GM19239 (cell line): Measurements from ENCODE around the gene DGKI.

ENCODE experiments used
- DNase-seq: peaks from one replicate; pipeline ENCODE4 v3.0.0; 2011; ENCODE audit warnings: low spot score; ENCODE audit not compliant: insufficient read length
- FAIRE-seq: peaks from 2 replicates; lab custom pipeline; 2011; peaks lifted over from hg19 to GRCh38; lab: Jason Lieb, UNC

DGKI gene

DNA sequence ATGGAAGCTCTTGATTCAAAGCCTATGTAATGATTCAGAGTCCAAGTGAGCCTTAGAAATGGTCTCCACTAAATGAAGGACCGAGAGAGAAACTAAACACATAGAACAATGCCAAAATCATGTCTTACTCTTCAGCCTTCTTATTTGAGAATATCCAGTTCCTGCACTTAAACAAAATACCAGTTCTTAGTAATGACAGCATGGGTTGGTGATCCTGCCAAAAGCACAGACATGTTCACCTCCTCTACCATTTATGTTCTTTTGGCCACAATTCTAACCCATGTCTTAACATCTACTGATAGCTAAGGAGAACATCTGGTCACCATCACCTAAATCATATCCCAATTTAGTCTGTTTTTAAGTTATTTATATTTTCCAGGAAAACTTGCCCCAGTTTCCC lies 263.6 kb downstream of the DGKI start:
- FAIRE-seq (no peak), DNase-seq (no peak)

DNA sequence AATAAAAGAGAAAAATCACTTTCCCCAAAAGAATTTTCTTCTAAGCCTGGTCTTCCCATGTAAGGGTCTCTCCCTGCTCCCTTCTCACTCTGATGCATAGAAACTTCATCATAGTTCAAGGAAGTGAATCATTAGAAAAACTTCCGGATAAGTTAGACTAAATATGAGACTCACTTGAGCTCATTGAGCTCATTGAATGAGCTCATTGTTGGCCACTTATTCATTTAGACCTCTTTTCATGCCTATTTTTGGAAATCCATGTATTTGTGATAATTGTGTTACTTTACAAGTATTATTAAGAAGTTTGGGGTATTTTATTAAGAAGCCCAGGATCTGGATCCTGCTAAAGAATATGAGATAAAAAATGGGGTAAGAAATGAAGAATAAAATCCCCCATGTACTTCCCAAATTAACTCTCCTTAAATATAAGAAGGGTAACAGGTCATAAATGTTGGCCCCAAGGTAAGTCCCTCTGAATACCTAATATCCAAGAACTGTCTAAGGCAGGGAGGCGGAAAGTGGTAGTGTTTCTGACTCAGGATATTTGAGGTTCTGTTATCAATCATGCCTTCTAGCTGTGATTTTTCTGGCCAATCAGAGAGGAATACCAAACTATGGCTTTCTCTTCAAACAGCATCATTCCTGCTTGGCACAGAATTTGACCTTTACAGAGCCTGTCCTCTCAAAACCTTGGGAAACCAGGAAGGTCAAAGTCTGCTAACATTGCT lies 266.7 kb downstream of the DGKI start:
- no peak for DNase-seq
- FAIRE-seq, result no peak

DNA sequence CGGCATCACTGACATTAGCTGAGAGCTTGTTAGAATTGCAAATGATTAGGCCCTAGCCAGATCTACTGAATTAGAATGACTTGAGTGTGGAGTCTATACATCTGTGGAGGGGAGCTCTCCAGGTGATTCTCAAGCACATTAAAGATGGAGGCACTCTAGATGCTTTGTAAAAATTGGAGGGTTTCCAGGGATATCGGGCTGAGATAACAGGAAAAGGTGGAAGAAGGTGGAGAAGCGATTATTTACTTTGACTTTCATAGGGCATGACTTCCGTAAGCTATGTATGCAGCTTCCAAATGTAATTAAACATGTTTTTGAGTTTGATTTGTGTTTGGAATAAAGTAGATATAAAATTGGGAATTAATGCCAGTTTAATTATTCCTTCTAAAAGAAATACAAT lies 268.2 kb downstream of the DGKI start:
- FAIRE-seq, result no peak

GRCh38 chr7:137577184-137577583 lies 269.6 kb downstream of the DGKI start:
- DNase-seq (no peak), FAIRE-seq (no peak)

More for the DNA sequence above, 268.2 kb downstream of the DGKI start:
- no peak for DNase-seq

DNA sequence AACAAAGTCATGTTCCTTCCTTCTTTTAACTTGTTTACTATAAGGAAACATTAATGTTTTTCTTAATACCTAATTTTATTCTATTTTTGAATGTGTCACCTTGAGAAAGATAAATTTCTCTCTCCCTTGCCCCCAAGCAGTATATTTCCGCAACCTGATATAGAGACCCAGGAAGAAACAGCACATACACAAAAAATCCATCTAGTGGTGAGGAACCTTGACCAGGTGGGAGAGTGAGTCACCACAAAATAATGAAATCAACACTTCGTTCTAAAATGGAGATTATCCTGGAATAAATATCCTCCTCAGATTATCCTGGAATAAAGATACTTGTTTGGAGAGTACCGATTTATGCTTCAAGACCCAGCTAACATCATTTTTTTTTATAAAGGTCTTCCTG lies 270.3 kb downstream of the DGKI start:
- FAIRE-seq, result no peak

DNA sequence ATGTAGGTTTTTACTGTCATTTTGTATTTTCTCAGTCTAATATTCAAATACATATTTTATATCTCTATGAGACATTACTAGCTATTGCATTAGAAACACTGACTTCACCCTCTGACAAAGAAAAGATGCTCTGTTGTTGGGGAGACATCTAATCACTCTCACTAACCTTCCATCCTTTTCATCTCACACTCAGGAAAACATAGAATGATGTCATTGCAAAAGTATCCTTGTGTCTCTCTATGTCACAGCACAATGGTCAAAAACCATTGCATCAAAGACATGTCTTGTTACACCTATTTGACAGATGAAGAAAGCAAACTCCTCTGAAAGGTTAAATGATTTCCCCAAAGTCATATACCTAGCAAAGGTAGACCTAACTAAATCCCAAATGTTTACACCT lies 272.0 kb downstream of the DGKI start:
- FAIRE-seq, result no peak
- no peak for DNase-seq

More for the DNA sequence above, 270.3 kb downstream of the DGKI start:
- DNase-seq, result no peak

DNA sequence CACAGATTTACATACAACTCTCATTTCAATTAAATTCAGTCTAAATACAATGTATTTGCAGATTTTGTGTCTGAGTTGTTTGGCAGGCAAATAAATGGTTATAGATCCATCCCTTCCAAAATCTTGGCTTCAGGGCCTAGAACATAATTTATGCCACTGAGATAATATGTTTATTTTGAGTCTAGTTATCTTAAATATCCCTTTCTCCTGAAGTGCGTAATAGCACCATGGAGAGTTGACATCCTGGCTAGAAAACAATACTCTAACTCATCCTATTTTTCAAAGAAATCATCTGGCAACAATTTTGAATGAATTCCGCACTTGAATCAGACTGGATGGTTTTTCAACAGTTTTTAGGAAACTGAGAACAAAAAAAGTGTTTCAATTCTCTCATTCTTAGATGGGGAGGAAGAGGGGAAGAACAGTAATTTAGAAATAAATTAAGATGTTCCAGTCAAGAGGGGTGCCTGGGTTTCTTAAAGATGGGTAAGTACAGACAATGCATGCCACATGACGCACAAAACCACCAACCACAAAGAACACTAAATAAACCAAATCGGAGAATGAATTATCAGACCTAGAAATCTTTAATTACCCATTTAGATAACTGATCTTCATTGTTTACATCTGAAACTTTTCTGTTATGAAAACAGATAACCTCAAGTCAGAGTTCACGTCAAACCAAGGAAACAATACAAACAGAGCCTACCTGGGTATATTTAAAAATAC lies 274.6 kb downstream of the DGKI start:
- DNase-seq, result no peak
- no peak for FAIRE-seq

DNA sequence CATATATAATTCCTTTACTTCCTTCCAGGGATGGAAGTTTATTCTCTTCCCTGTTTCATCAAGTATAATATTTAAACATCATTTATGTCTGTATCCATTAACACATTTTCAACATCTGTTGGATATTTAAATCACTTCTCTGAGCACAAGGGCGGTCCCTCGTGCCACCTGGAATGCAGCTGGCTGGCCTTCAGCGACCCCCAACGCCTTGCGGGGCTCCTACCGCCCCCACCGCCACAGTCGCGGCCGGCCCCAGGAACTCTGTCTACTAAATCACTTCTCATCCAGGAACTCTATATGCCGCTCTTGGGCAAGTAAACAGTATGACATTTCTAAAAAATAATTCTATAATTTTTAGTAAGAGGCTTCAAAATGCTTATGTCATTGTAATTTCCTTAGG lies 282.1 kb downstream of the DGKI start:
- no peak for FAIRE-seq
- no peak for DNase-seq

- FAIRE-seq, result no peak
- no peak for DNase-seq
Observed at GRCh38 chr7:137563981-137564380, 282.8 kb downstream of the DGKI start.

DNA sequence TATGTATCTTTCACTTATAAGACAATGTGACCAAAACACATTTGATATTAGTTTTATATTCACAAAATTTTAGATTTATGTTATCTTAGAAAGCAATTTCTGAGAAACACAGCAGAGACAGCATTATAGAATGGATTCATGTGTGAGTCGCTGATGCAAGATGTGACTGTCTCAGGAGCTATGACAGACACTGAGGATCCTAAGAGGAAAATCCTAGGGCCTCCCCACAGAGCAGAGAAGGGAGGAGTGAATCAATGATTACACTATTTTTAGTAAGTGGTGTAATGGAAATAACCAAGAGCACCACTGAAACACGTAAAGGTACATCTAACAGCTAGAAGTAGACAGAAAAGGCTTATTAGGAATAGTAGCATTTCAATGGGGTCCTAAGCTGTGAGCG lies 299.3 kb downstream of the DGKI start:
- DNase-seq (no peak), FAIRE-seq (no peak)

- DNase-seq, result no peak
- FAIRE-seq, result no peak
Observed at GRCh38 chr7:137546671-137547070, 300.1 kb downstream of the DGKI start.

DNA sequence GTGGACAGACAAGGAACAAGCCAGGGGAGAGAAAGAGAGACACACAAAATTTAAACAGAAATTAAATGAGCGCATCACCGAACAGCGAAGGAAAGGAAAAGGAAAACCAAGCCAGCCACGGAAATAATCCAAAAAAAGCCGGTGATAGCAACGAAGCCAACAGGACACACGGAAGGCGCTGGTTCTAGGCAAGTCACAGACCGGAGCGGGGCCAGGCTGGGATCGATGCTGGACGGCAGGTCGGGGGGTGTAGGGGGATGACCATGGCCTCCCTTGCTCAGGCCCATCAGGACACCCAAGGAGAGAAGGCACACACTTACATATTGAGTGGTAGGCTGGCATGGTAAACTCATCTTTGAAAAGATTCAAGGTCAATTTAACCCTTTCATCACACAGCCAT lies 300.8 kb downstream of the DGKI start:
- no peak for FAIRE-seq

DNA sequence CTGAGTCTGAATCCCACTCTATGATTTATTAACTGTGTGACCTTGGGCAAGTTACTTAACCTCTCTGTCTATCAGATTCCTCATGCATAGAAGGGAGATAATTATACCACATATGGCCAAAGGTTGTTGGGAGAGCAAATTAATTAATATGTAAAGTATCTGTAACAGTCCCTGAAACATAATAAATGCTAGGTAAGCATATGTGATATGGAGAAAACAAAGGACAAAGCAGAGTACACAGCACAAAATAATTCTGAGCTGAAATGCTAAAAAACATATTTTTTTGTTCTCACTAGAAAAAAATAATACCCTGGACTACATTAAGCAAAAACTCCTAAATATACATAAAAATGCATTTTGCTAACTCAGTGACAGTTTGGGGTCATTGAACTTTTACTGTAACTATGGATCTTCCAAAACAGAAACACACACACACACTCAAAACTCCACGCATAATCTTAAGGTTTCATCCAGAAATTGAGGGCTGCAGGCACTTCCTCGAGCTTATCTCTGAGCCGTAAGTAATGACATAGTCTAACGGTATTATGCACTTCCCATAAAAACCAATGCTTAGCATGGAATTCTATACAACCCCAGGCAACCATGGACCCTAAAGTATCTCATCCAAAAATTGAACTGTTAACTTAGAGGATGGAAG lies 301.6 kb downstream of the DGKI start:
- FAIRE-seq (no peak), DNase-seq (no peak)

More for the DNA sequence above, 300.8 kb downstream of the DGKI start:
- DNase-seq, result no peak

GRCh38 chr7:137544453-137545058 lies 302.2 kb downstream of the DGKI start:
- DNase-seq, result no peak
- no peak for FAIRE-seq

- no peak for FAIRE-seq
- DNase-seq, result no peak
Observed at GRCh38 chr7:137539111-137539715, 307.6 kb downstream of the DGKI start.

DNA sequence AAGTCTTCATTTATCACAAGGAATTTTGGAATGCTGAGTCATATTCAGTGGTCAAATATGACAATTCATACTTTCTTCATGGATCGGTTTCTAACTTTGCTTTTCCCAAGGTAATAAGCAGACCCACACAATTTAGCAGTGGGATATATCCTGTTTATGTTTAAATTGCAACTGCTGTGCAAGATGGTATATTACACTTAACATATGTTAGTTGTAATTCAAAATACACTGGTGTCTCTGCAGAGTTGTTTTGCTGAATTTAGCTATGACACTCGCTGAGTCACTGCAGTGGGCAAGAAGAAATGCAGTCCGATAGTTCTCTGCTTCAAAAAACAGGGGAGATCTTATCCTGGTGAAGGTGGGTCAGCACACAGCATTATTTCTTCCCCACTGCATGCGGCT lies 308.4 kb downstream of the DGKI start:
- DNase-seq, result no peak
- no peak for FAIRE-seq

DNA sequence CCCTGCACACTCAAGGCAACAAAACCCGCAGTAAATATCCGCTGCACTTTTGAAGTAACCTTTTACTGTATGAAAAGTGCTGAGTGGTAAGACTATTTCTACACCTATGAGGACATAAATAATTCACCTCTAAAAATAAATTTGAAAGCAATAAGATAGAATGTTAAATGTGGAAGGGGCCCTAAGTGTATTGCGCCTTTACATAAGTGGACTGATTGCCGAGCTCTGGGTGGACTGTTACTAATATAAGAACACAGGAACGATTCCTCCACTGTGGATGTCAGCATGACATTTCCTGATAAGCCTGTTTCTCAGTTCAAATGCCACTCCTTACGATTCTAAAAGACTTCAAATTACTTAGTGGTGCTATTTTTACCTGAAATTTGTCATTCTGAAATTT lies 311.2 kb downstream of the DGKI start:
- no peak for FAIRE-seq

GRCh38 chr7:137531671-137532070 lies 315.1 kb downstream of the DGKI start:
- FAIRE-seq (no peak), DNase-seq (no peak)

More for the DNA sequence above, 311.2 kb downstream of the DGKI start:
- no peak for DNase-seq

- FAIRE-seq, result no peak
- DNase-seq, result no peak
Observed at GRCh38 chr7:137527634-137528033, 319.1 kb downstream of the DGKI start.

- FAIRE-seq, result no peak
- no peak for DNase-seq
Observed at GRCh38 chr7:137523171-137523570, 323.6 kb downstream of the DGKI start.
